Measurements from ENCODE around the gene PER2.

PER2 gene

DNA sequence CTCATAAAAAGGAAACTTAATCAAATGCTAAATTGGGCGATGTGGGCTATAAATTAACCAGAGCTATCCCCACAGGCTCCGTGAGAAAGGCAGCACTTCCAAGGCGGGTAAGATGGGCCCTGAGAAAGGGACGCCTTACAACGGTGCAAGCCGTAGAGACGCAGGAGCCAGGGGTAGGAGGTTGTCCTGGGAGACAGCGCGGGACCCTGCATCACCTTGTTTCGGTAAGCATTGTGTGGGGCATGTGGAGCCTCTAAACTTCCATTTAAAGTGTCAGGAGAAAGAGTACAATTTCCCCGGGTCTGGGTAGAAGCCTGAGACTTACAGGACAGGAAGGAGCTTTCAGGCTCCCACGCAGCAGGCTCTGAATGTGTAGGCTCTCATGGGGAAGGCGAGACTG, 1.2 kb upstream of the PER2 start:
- CTCF ChIA-PET = interaction anchor here (1.3 to 1.6 kb wide), 4 partner anchors 9 to 25 kb away, joined by 3 to 6 read pairs (median 4); no protein-coding TSS in a partner anchor
- DNase-seq (ENCODE audit: low read depth, low spot score) = no peak
- TF ChIP-seq, protein P1, sequence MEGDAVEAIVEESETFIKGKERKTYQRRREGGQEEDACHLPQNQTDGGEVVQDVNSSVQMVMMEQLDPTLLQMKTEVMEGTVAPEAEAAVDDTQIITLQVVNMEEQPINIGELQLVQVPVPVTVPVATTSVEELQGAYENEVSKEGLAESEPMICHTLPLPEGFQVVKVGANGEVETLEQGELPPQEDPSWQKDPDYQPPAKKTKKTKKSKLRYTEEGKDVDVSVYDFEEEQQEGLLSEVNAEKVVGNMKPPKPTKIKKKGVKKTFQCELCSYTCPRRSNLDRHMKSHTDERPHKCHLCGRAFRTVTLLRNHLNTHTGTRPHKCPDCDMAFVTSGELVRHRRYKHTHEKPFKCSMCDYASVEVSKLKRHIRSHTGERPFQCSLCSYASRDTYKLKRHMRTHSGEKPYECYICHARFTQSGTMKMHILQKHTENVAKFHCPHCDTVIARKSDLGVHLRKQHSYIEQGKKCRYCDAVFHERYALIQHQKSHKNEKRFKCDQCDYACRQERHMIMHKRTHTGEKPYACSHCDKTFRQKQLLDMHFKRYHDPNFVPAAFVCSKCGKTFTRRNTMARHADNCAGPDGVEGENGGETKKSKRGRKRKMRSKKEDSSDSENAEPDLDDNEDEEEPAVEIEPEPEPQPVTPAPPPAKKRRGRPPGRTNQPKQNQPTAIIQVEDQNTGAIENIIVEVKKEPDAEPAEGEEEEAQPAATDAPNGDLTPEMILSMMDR (IDR thresholded peaks at IDR 0.05; ENCODE audit: insufficient read depth, low read length, missing control alignments) = no peak
- H3K4me3 ChIP-seq (ENCODE audit: low read depth, low read length) = peak overlapping the region; percentile 83
- POLR2A ChIA-PET = interaction anchor here (0.6 kb wide), 1 partner anchor 457 kb away, joined by 3 read pairs; no protein-coding TSS in a partner anchor

DNA sequence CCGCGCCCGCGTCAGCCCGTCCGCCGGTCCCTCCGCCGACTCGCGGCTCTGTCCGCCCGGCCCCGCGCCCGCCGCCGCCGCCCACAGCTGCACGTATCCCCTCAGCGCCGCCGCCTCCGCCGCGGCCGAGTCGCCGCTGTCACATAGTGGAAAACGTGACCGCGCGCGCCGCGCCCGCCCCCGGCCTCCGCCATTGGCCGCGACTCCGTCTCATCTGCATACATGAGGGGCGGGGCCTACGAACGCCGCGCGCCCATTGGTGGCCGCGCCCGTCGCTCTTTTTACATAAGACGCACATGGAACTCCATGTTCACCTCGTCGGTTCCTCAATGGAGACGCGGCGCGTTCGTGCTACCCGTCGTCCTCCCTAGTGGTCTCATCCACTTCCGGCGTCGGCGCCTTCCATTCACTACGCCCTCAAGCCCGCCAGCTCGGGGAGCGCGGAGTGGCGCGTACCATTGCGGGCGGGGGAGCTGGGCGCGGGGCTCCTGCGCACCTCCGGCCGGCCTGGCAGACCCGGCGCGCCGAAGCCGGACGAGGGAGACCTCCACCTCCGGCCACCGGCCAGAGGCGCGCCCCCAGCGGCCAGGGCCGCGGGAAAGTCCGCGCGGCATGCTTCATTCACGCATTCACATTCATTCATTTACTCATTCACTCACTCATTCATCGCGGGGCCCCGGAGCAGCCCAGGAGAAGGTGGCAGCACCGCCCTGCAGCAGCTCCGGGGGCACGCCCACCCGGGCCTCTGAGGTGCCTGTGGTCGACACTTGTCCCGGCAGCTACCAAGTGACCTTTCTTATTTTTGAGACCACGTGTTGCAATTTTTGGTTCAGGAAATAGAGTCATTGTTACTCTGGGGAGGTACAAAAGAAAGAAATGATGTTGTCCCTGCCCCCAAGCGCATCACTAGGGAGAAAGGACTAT, 502 bp upstream of the PER2 start:
- peak; percentile 88 for DNase-seq (ENCODE audit: low read depth, low spot score)
- peak overlapping the region; percentile 83 for H3K4me3 ChIP-seq (ENCODE audit: low read depth, low read length)
- TF ChIP-seq, protein P1 (IDR thresholded peaks at IDR 0.05; ENCODE audit: insufficient read depth, low read length, missing control alignments) = peak; percentile 43
- CTCF ChIA-PET = interaction anchor here (0.6 to 1.6 kb wide), 7 partner anchors 9 to 33 kb away, joined by 3 to 6 read pairs (median 3); no protein-coding TSS in a partner anchor
- POLR2A ChIA-PET = no interaction called here

DNA sequence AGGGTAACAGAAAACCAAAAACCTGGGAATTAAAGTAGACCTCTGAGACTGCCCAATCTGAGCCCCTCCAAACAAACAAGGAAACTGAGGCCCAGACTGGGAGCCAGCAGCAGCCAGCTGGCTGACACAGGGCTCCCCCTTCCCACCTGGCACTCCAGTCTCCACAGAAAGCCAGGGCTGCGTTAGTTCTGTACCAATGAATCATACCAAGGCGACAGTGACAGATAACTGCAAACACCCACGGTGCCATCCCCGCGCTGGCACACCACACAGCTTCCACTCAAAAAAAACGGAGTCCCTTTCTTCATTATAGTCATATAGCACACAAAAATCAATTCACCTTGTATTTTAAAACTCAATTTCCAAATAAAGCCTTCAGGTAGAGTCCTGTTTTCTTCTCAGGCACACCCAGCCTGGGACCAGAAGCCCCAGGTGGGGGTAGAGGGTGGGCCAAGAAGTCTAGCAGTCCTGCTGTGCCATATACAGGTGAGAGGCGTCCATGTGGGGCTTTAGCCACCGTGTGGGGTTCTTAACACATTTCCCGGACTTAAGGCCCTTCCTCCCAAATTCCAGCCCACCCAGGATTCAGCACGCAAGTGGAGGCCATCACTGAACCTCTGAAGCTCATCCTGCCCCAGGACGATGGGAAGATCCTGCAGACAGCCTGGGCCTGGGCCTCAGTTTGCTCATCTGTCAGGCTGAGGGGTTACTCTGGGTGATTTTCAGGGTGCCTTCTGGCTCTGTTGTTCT, 1.2 kb downstream of the PER2 start:
- POLR2A ChIA-PET = no interaction called here
- peak overlapping the region; percentile 83 for H3K4me3 ChIP-seq (ENCODE audit: low read depth, low read length)
- CTCF ChIA-PET = interaction anchor here (0.9 to 3.0 kb wide), 6 partner anchors 8 to 32 kb away, joined by 3 to 20 read pairs (median 3); no protein-coding TSS in a partner anchor
- DNase-seq (ENCODE audit: low read depth, low spot score) = no peak
- TF ChIP-seq, protein P1 (IDR thresholded peaks at IDR 0.05; ENCODE audit: insufficient read depth, low read length, missing control alignments) = no peak

DNA sequence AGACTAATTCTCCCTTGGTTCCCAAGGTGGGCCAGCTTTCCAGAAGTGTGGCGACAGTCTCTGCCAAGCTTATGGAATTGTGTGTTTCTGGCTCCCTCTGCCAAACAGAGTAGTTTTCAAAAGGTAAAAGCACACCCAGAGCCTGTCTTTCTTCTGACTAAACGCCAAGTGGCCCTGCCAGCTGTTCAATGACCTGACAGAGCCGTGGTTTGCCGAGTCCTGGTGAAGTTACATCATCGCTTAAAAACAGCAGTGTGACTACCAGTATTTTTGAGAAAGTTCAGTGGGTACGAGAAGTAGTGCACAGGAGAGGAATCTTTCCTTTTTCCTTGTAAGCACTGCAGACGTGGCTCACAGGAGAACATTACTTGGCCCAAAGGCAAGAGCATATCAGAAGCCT, 1.9 kb downstream of the PER2 start:
- no peak for DNase-seq (ENCODE audit: low read depth, low spot score)
- POLR2A ChIA-PET = no interaction called here
- CTCF ChIA-PET = interaction anchor here (1.3 to 3.0 kb wide), 4 partner anchors 11 to 428 kb away, joined by 3 to 20 read pairs (median 6); no protein-coding TSS in a partner anchor
- TF ChIP-seq, protein P1 (IDR thresholded peaks at IDR 0.05; ENCODE audit: insufficient read depth, low read length, missing control alignments) = no peak
- H3K4me3 ChIP-seq (ENCODE audit: low read depth, low read length) = no peak overlapping the region

DNA sequence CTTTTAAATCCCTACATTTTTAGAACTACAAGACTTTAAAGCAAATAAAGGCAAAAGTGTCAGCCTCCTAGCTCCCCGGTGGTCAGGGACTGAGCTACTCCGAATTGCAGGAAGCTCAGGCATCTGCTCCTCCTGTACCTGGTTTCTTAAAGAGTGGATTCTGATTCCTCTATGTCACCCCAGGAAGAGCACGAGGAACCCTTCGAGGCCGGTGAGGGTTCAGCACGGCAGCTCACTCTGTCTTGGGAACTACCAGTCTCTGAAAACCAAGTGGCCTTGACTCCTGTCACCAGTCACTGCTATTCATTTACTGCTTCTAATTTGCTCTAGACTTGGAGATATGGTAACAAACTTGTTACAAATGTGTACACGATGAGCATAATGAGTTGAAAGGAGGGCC, 2.3 kb downstream of the PER2 start:
- ChIA-PET CTCF (interaction anchor here (1.3 to 3.0 kb wide), 4 partner anchors 10 to 428 kb away, joined by 3 to 20 read pairs (median 6); no protein-coding TSS in a partner anchor), POLR2A (no interaction called here)
- H3K4me3 ChIP-seq (ENCODE audit: low read depth, low read length) = no peak overlapping the region
- TF ChIP-seq, protein P1 (IDR thresholded peaks at IDR 0.05; ENCODE audit: insufficient read depth, low read length, missing control alignments) = no peak
- no peak for DNase-seq (ENCODE audit: low read depth, low spot score)
